HepG2 (cell line): ENCODE results near the gene CSNK1D. TPM values are rescaled to one million over a fixed set of nuclear protein-coding genes. Genes with fewer than 3 reads are reported as not detected.

ENCODE experiments used
- AKAP8 ChIP-seq: sonication (generic); formaldehyde crosslinking; IDR thresholded peaks from 2 replicates; pipeline ENCODE4 v1.5.1; 2020; ENCODE audit warnings: mild to moderate bottlenecking, missing genetic modification reagents
- ARHGAP35 ChIP-seq: sonication (generic); formaldehyde crosslinking; IDR thresholded peaks from 2 replicates; pipeline ENCODE4 v1.9.0; 2022; ENCODE audit warnings: mild to moderate bottlenecking, inconsistent platforms, moderate library complexity, missing genetic modification reagents, borderline replicate concordance
- GATAD2A ChIP-seq: IDR thresholded peaks from 2 replicates; pipeline ENCODE4 v1.6.1; 2016
- GZF1 ChIP-seq: sonication (generic); formaldehyde crosslinking; IDR thresholded peaks from 2 replicates; pipeline ENCODE4 v1.5.1; 2020; ENCODE audit warnings: mild to moderate bottlenecking, missing genetic modification reagents
- HES4 ChIP-seq: sonication (generic); formaldehyde crosslinking; IDR thresholded peaks from 2 replicates; pipeline ENCODE4 v1.9.0; 2021; ENCODE audit warnings: mild to moderate bottlenecking, missing genetic modification reagents, borderline replicate concordance
- JARID2 ChIP-seq: sonication (generic); formaldehyde crosslinking; IDR thresholded peaks from 2 replicates; pipeline ENCODE4 v1.8.1; 2023; ENCODE audit warnings: missing genetic modification reagents, inconsistent platforms; ENCODE audit not compliant: insufficient replicate concordance
- MAFF ChIP-seq: IDR thresholded peaks from 2 replicates; pipeline ENCODE4 v1.6.1; 2011; ENCODE audit warnings: low read depth, low read length, improper control_type of control experiment
- NCOA1 ChIP-seq: sonication (generic); formaldehyde crosslinking; IDR thresholded peaks from 2 replicates; pipeline ENCODE4 v1.9.0; 2021; ENCODE audit warnings: missing genetic modification reagents
- NR2C2 ChIP-seq: sonication (generic); formaldehyde crosslinking; IDR thresholded peaks from 2 replicates; pipeline ENCODE4 v1.4.0; 2020; ENCODE audit warnings: missing genetic modification reagents, mild to moderate bottlenecking, moderate library complexity, borderline replicate concordance
- NR2F1 ChIP-seq, 2 experiments: fragments of 450-650 bp in 1 of 2; formaldehyde crosslinking in 1 of 2; IDR thresholded peaks; 2 replicates each; pipeline versions ENCODE4 v1.5.0 to v1.6.1; 2016 to 2020; ENCODE audit warnings: mild to moderate bottlenecking in 1 of 2, missing compliant biosample characterization in 1 of 2, missing genetic modification reagents in 1 of 2, moderate library complexity in 1 of 2
- POLR2AphosphoS5 ChIP-seq: IDR thresholded peaks from 2 replicates; pipeline ENCODE4 v1.6.1; 2012; ENCODE audit warnings: low read depth, low read length
- RBFOX2 ChIP-seq: fragments of 200-400 bp; formaldehyde crosslinking; IDR thresholded peaks from 2 replicates; pipeline ENCODE4 v1.6.1; 2017; ENCODE audit warnings: low read depth, mild to moderate bottlenecking, low read length
- RBM22 ChIP-seq: fragments of 200-400 bp; formaldehyde crosslinking; optimal IDR thresholded peaks from 2 replicates; pipeline ENCODE3; 2017; ENCODE audit warnings: mild to moderate bottlenecking, low read length, moderate library complexity
- SMAD1 ChIP-seq: sonication (generic); formaldehyde crosslinking; IDR thresholded peaks from 2 replicates; pipeline ENCODE4 v1.4.0; 2020; ENCODE audit warnings: missing genetic modification reagents, low read depth, mild to moderate bottlenecking, borderline replicate concordance
- STAG1 ChIP-seq: sonication (generic); formaldehyde crosslinking; IDR thresholded peaks from 2 replicates; pipeline ENCODE4 v1.4.0; 2020; ENCODE audit warnings: missing genetic modification reagents
- U2AF1 ChIP-seq: fragments of 200-400 bp; formaldehyde crosslinking; optimal IDR thresholded peaks from 2 replicates; pipeline ENCODE3; 2017; ENCODE audit warnings: mild to moderate bottlenecking, low read depth, low read length
- ZBTB34 ChIP-seq: sonication (generic); formaldehyde crosslinking; IDR thresholded peaks from 2 replicates; pipeline ENCODE4 v1.8.0; 2022; ENCODE audit warnings: mild to moderate bottlenecking, missing genetic modification reagents
- ZFP41 ChIP-seq: sonication (generic); formaldehyde crosslinking; IDR thresholded peaks from 2 replicates; pipeline ENCODE4 v1.4.0; 2020; ENCODE audit warnings: mild to moderate bottlenecking, missing genetic modification reagents, borderline replicate concordance
- ZNF205 ChIP-seq: IDR thresholded peaks from 2 replicates; pipeline ENCODE4 v1.6.1; 2018; ENCODE audit warnings: missing biosample characterization, missing genetic modification reagents
- ZNF549 ChIP-seq: sonication (generic); formaldehyde crosslinking; IDR thresholded peaks from 2 replicates; pipeline ENCODE4 v1.5.0; 2020; ENCODE audit warnings: missing genetic modification reagents
- ZNF720 ChIP-seq: sonication (generic); formaldehyde crosslinking; IDR thresholded peaks from 2 replicates; pipeline ENCODE4 v1.4.0; 2020; ENCODE audit warnings: missing genetic modification reagents
- ZSCAN29 ChIP-seq: sonication (generic); formaldehyde crosslinking; conservative IDR thresholded peaks from 2 replicates; pipeline ENCODE4 v1.4.0; 2020; ENCODE audit warnings: mild to moderate bottlenecking, missing genetic modification reagents
- polyA plus RNA-seq, 8 experiments: library from polyadenylated mRNA; depleted of rRNA in 3 of 8; stranded (reverse) in 7 of 8; unstranded in 1 of 8; fragments of >200 nt; fragmentation: Illumina TruSeq in 4 of 8; extraction: Trizol in 4 of 8; gene quantifications; 2 replicates each; pipeline versions ENCODE4 v1.2.1 to v1.2.3, GENCODE V29; 2011 to 2016; ENCODE audit warnings: low read depth in 4 of 8, missing spikeins in 1 of 8, mixed read lengths in 1 of 8; ENCODE audit not compliant: insufficient read depth in 1 of 8
- total RNA-seq, 5 experiments: library from RNA; depleted of rRNA; stranded (reverse); fragments of >200 nt; fragmentation: Illumina TruSeq; extraction: Trizol; gene quantifications; 2 replicates each; pipeline ENCODE4 v1.2.3, GENCODE V29; 2016; ENCODE audit warnings: low read depth in 1 of 5
- TF ChIP-seq, protein P1 (sequence below): sonication (generic); IDR thresholded peaks from 2 replicates; pipeline ENCODE4 v1.6.1; 2016; ENCODE audit warnings: low read depth, borderline replicate concordance
- TF ChIP-seq, protein P2 (sequence below): sonication (generic); formaldehyde crosslinking; IDR thresholded peaks from 2 replicates; pipeline ENCODE4 v1.5.1; 2020; ENCODE audit warnings: mild to moderate bottlenecking, moderate library complexity, missing genetic modification reagents
- TF ChIP-seq, protein P3 (sequence below): sonication (generic); formaldehyde crosslinking; IDR thresholded peaks from 2 replicates; pipeline ENCODE4 v1.4.0; 2020; ENCODE audit warnings: missing genetic modification reagents

Gene CSNK1D
- total and polyA plus RNA-seq, 2 of the 13 experiments (the other 11 are each of a cell fraction or from before 2014, with no cell fraction given): 31.5 to 128 TPM

GRCh38 chr17:82269138-82269881, 4.2 kb downstream of the CSNK1D start (continued):
- 0 out of 2 replicates have a peak, but pooled peaks have one; percentile 23 for TF ChIP-seq ZSCAN29
- no peak for TF ChIP-seq GZF1
- TF ChIP-seq ZFP41 (CRISPR knock-in tag): no peak
- peak; percentile 27; the same call in 1 of the 2 replicates for TF ChIP-seq POLR2AphosphoS5
- TF ChIP-seq ZBTB34 (CRISPR knock-in tag): no peak
- TF ChIP-seq MAFF: 0 out of 2 replicates have a peak, but pooled peaks have one; percentile 18
- TF ChIP-seq ZNF720 (CRISPR knock-in tag): no peak
- 0 out of 4 replicates have a peak, but pooled peaks of 1 of the 2 experiments have one; percentile 30 for TF ChIP-seq NR2F1 (CRISPR knock-in tag; IDR thresholded peaks at IDR 0.05)
- TF ChIP-seq, protein P1, sequence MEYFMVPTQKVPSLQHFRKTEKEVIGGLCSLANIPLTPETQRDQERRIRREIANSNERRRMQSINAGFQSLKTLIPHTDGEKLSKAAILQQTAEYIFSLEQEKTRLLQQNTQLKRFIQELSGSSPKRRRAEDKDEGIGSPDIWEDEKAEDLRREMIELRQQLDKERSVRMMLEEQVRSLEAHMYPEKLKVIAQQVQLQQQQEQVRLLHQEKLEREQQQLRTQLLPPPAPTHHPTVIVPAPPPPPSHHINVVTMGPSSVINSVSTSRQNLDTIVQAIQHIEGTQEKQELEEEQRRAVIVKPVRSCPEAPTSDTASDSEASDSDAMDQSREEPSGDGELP: peak; percentile 28; the same call in 1 of the 2 replicates
- TF ChIP-seq JARID2 (CRISPR knock-in tag): no peak
- TF ChIP-seq GATAD2A: peak; percentile 42
- no peak for TF ChIP-seq HES4 (CRISPR knock-in tag)
- peak; percentile 23 for TF ChIP-seq RBM22
- peak; percentile 65; the same call in 1 of the 2 replicates for TF ChIP-seq AKAP8 (CRISPR knock-in tag)
- no peak for TF ChIP-seq U2AF1
- 0 out of 2 replicates have a peak, but pooled peaks have one; percentile 18 for TF ChIP-seq NR2C2 (CRISPR knock-in tag)
- no peak for TF ChIP-seq NCOA1 (CRISPR knock-in tag)
- 0 out of 2 replicates have a peak, but pooled peaks have one; percentile 19 for TF ChIP-seq ARHGAP35 (CRISPR knock-in tag)
- TF ChIP-seq ZNF205 (CRISPR knock-in tag): 0 out of 2 replicates have a peak, but pooled peaks have one; percentile 25
- TF ChIP-seq RBFOX2: peak; percentile 40
- TF ChIP-seq SMAD1 (CRISPR knock-in tag): no peak
- no peak for TF ChIP-seq ZNF549 (CRISPR knock-in tag)
- TF ChIP-seq STAG1 (CRISPR knock-in tag): no peak
- TF ChIP-seq, protein P2, sequence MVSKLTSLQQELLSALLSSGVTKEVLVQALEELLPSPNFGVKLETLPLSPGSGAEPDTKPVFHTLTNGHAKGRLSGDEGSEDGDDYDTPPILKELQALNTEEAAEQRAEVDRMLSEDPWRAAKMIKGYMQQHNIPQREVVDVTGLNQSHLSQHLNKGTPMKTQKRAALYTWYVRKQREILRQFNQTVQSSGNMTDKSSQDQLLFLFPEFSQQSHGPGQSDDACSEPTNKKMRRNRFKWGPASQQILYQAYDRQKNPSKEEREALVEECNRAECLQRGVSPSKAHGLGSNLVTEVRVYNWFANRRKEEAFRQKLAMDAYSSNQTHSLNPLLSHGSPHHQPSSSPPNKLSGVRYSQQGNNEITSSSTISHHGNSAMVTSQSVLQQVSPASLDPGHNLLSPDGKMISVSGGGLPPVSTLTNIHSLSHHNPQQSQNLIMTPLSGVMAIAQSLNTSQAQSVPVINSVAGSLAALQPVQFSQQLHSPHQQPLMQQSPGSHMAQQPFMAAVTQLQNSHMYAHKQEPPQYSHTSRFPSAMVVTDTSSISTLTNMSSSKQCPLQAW (CRISPR knock-in tag): 0 out of 2 replicates have a peak, but pooled peaks have one; percentile 37
- TF ChIP-seq, protein P3, sequence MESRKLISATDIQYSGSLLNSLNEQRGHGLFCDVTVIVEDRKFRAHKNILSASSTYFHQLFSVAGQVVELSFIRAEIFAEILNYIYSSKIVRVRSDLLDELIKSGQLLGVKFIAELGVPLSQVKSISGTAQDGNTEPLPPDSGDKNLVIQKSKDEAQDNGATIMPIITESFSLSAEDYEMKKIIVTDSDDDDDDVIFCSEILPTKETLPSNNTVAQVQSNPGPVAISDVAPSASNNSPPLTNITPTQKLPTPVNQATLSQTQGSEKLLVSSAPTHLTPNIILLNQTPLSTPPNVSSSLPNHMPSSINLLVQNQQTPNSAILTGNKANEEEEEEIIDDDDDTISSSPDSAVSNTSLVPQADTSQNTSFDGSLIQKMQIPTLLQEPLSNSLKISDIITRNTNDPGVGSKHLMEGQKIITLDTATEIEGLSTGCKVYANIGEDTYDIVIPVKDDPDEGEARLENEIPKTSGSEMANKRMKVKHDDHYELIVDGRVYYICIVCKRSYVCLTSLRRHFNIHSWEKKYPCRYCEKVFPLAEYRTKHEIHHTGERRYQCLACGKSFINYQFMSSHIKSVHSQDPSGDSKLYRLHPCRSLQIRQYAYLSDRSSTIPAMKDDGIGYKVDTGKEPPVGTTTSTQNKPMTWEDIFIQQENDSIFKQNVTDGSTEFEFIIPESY (CRISPR knock-in tag): peak; percentile 92
